Endodermal cell (in vitro differentiated cells): Measurements from ENCODE around the gene ZNF236. TPM values are rescaled to one million over a fixed set of nuclear protein-coding genes. Genes with fewer than 3 reads are reported as not detected.
"Not testable (repeated sequence)": the region's sequence is repeated elsewhere in the genome, so short reads cannot be mapped to it uniquely, and the experiment has no call there.

ENCODE experiments used
- DNase-seq: peaks from one replicate; pipeline ENCODE4 v3.0.0-alpha.2; 2017
- H3K27ac ChIP-seq: 2 replicates; pipeline ENCODE4 v1.5.1; 2013; ENCODE audit warnings: mild to moderate bottlenecking, low read depth, low read length, moderate library complexity
- H3K27me3 ChIP-seq: 2 replicates; pipeline ENCODE4 v1.6.1; 2013; ENCODE audit warnings: mild to moderate bottlenecking, low read length, moderate library complexity; ENCODE audit not compliant: insufficient read depth, control insufficient read depth, poor library complexity, severe bottlenecking
- H3K36me3 ChIP-seq: 2 replicates; pipeline ENCODE4 v1.7.0; 2013; ENCODE audit warnings: mild to moderate bottlenecking, low read length, moderate library complexity; ENCODE audit not compliant: control insufficient read depth, insufficient read depth
- H3K4me1 ChIP-seq: one replicate; pipeline ENCODE4 v1.7.0; 2013; ENCODE audit warnings: low read length; ENCODE audit not compliant: control insufficient read depth, insufficient read depth
- H3K4me3 ChIP-seq: 2 replicates; pipeline ENCODE4 v1.5.1; 2013; ENCODE audit warnings: mild to moderate bottlenecking, low read length, moderate library complexity
- H3K9ac ChIP-seq: 2 replicates; pipeline ENCODE4 v1.6.1; 2013; ENCODE audit warnings: mild to moderate bottlenecking, low read length, moderate library complexity; ENCODE audit not compliant: poor library complexity, severe bottlenecking; ENCODE audit errors: extremely low read depth
- H3K9me3 ChIP-seq: 2 replicates; pipeline ENCODE4 v1.6.1; 2013; ENCODE audit warnings: mild to moderate bottlenecking, low read length, moderate library complexity; ENCODE audit not compliant: control insufficient read depth
- H3K27ac Mint-ChIP-seq: 2 replicates; pipeline ENCODE4 v1.8.0; 2020; ENCODE audit warnings: mixed read lengths
- H3K27me3 Mint-ChIP-seq: 2 replicates; pipeline ENCODE4 v1.8.0; 2021; ENCODE audit warnings: mild to moderate bottlenecking, mixed read lengths; ENCODE audit not compliant: insufficient read depth
- H3K36me3 Mint-ChIP-seq: 2 replicates; pipeline ENCODE4 v1.8.0; 2020; ENCODE audit warnings: low read depth, mixed read lengths
- H3K4me1 Mint-ChIP-seq: 2 replicates; pipeline ENCODE4 v1.8.0; 2020; ENCODE audit warnings: mixed read lengths
- H3K4me3 Mint-ChIP-seq: 2 replicates; pipeline ENCODE4 v1.8.0; 2020; ENCODE audit warnings: mild to moderate bottlenecking, moderate library complexity, mixed read lengths
- H3K9me3 Mint-ChIP-seq: 2 replicates; pipeline ENCODE4 v1.8.0; 2020; ENCODE audit warnings: mild to moderate bottlenecking, mixed read lengths
- CTCF ChIP-seq: fragments of 200-600 bp; sonication (generic); conservative IDR thresholded peaks from 2 replicates; pipeline ENCODE4 v1.5.0; 2021; ENCODE audit warnings: antibody characterized with exemption, mild to moderate bottlenecking
- WGBS, 2 experiments: methylation state at CpG; one replicate each; pipeline versions ENCODE4 v1.1.5 to v1.1.7; 2013; ENCODE audit warnings: missing lambda C conversion rate in 2 of 2, mixed read lengths in 1 of 2; ENCODE audit not compliant: insufficient coverage in 1 of 2, insufficient read length in 1 of 2; 5-methylcytosine and 5-hydroxymethylcytosine counted together
- total RNA-seq, 2 donors: library from RNA; stranded (reverse); fragmentation: NEBNext Ultra II Directional in 1 of 2; extraction: Animal tissue kit (Norgen Biotek cat#: 25700) in 1 of 2; gene quantifications; 2 replicates in 1 of 2; 3 replicates in 1 of 2; pipeline ENCODE4 v1.2.1, GENCODE V29; 2021

ZNF236 gene
- total RNA-seq, 2 donors from 2014 or later: 27.0 to 28.3 TPM

- Mint-ChIP-seq H3K27me3 (no peaks in the 10 kb centered on the region), H3K27ac (no peak overlapping the region), H3K9me3 (no peaks in the 10 kb centered on the region), H3K36me3 (no peaks in the 10 kb centered on the region), H3K4me3 (no peak overlapping the region), H3K4me1 (peaks cover 11% of the 10 kb centered on the region)
- Histone ChIP-seq H3K36me3 (no peaks in the 10 kb centered on the region), H3K27me3 (no peaks in the 10 kb centered on the region), H3K4me3 (no peak overlapping the region), H3K9me3 (no peaks in the 10 kb centered on the region), H3K9ac (no peak overlapping the region), H3K27ac (no peak overlapping the region), H3K4me1 (peaks cover 3% of the 10 kb centered on the region)
- 95 to 98% methylated on average over 28 to 29 of the region's 29 CpGs for WGBS, 2 experiments
- peak; percentile 38 for DNase-seq
- no peak for TF ChIP-seq CTCF
Observed at GRCh38 chr18:76988827-76989646, 166.7 kb downstream of the ZNF236 start.

- Histone ChIP-seq H3K27me3 (no peaks in the 10 kb centered on the region), H3K27ac (no peak overlapping the region), H3K4me3 (no peak overlapping the region), H3K4me1 (peaks cover 3% of the 10 kb centered on the region), H3K9me3 (no peaks in the 10 kb centered on the region), H3K36me3 (no peaks in the 10 kb centered on the region), H3K9ac (no peak overlapping the region)
- DNase-seq: peak; percentile 35
- no peak for TF ChIP-seq CTCF
- peaks cover 3% of the 10 kb centered on the region for H3K27me3 Mint-ChIP-seq
- no peaks in the 10 kb centered on the region for H3K9me3 Mint-ChIP-seq
- no peaks in the 10 kb centered on the region for H3K36me3 Mint-ChIP-seq
- peaks cover 11% of the 10 kb centered on the region for H3K4me1 Mint-ChIP-seq
- WGBS, 2 experiments: 95 to 96% methylated on average over 19 to 28 of the region's 28 CpGs
- no peak overlapping the region for H3K4me3 Mint-ChIP-seq
- H3K27ac Mint-ChIP-seq: no peak overlapping the region
Observed at GRCh38 chr18:76989647-76990190, 167.4 kb downstream of the ZNF236 start.

GRCh38 chr18:76990343-76991020 lies 168.1 kb downstream of the ZNF236 start:
- H3K9ac ChIP-seq, H3K36me3 ChIP-seq, H3K9me3 Mint-ChIP-seq, H3K27me3 ChIP-seq, H3K27ac ChIP-seq, H3K4me1 ChIP-seq, H3K9me3 ChIP-seq, H3K36me3 Mint-ChIP-seq, DNase-seq, H3K27me3 Mint-ChIP-seq, H3K4me3 ChIP-seq, H3K27ac Mint-ChIP-seq, H3K4me3 Mint-ChIP-seq: not testable (repeated sequence)
- H3K4me1 Mint-ChIP-seq: peaks cover 11% of the 10 kb centered on the region
- 80 to 83% methylated on average over 4 to 8 of the region's 8 CpGs for WGBS, 2 experiments
